HCT116 (cell line): Measurements from ENCODE around the gene CLASP1. TPM values are rescaled to one million over a fixed set of nuclear protein-coding genes. Genes with fewer than 3 reads are reported as not detected.

Source experiments
- ATAC-seq: fragments of 200-7000 bp; cut with Tn5 transposase; 2 replicates; pipeline ENCODE4 v1.9.1; 2020; ENCODE audit warnings: mild to moderate bottlenecking, moderate library complexity
- BruUV-seq: library from RNA; stranded (reverse); fragments of 400-500 nt; replicated peaks from 2 replicates; lab custom pipeline; 2021; lab: Mats Ljungman, UMichigan
- CTCF ChIA-PET: fragments of 300-600 bp; sonication (Branson Sonifier 250); formaldehyde crosslinking; loops from one replicate; lab custom pipeline; 2021; ENCODE audit warnings: antibody characterized with exemption; lab: Charles Lee
- POLR2A ChIA-PET: fragments of 300-600, 350-600 bp; sonication (Branson Sonifier 250); formaldehyde crosslinking; loops from one replicate; lab custom pipeline; 2021; ENCODE audit warnings: antibody characterized with exemption; lab: Charles Lee
- RAD21 ChIA-PET, 2 experiments: fragments of 300-600 bp; sonication (Branson Sonifier 250); formaldehyde crosslinking; loops; one replicate each; lab custom pipeline; 2023; ENCODE audit warnings: low total read pairs in 2 of 2; ENCODE audit not compliant: uncharacterized antibody in 2 of 2, unreplicated experiment in 2 of 2, low non-redundant PET in 1 of 2; lab: Charles Lee
- DNase-seq: peaks from one replicate; pipeline ENCODE4 v3.0.0-alpha.2; 2010; ENCODE audit warnings: low read depth, low spot score
- H2AFZ ChIP-seq: fragments of 200-600 bp; shearing (Covaris generic), sonication (generic); 2 replicates; pipeline ENCODE4 v1.6.1; 2017; ENCODE audit warnings: low read depth, mixed run types, mixed read lengths, antibody characterized with exemption, low read length; ENCODE audit not compliant: poor library complexity, severe bottlenecking
- H3K27ac ChIP-seq: 2 replicates; pipeline ENCODE4 v1.5.1; 2012; ENCODE audit warnings: low read depth, low read length
- H3K27me3 ChIP-seq: fragments of 200-600 bp; sonication (generic); 2 replicates; pipeline ENCODE4 v1.6.1; 2016; ENCODE audit warnings: mixed run types, low read length, mixed read lengths; ENCODE audit not compliant: insufficient read depth
- H3K36me3 ChIP-seq, 2 experiments: fragments of 200-500 bp in 1 of 2; fragments of 200-600 bp in 1 of 2; sonication (Bioruptor generic) in 1 of 2; sonication (generic) in 1 of 2; 2 replicates each; pipeline versions ENCODE4 v1.5.1 to v1.6.1; 2014 to 2016; ENCODE audit warnings: low read length in 2 of 2, inconsistent platforms in 1 of 2, mixed read lengths in 1 of 2, mixed run types in 1 of 2; ENCODE audit not compliant: insufficient read depth in 2 of 2, control insufficient read depth in 1 of 2
- H3K4me1 ChIP-seq, 2 experiments: fragments of 200-600 bp in 1 of 2; sonication (generic) in 1 of 2; 2 replicates each; pipeline versions ENCODE4 v1.5.1 to v1.6.1; 2012 to 2017; ENCODE audit warnings: low read length in 2 of 2, inconsistent platforms in 1 of 2, mild to moderate bottlenecking in 1 of 2, mixed read lengths in 1 of 2, mixed run types in 1 of 2, moderate library complexity in 1 of 2; ENCODE audit not compliant: insufficient read depth in 2 of 2, control insufficient read depth in 1 of 2
- H3K4me2 ChIP-seq: fragments of 200-600 bp; sonication (generic); 2 replicates; pipeline ENCODE4 v1.6.1; 2017; ENCODE audit warnings: mixed run types, low read length, mixed read lengths
- H3K4me3 ChIP-seq, 2 experiments: fragments of 200-600 bp in 1 of 2; sonication (generic) in 1 of 2; replicated peaks in 1 of 2; 2 replicates each; pipeline ENCODE4 v1.5.1; 2011 to 2016; ENCODE audit warnings: low read length in 2 of 2, control low read depth in 1 of 2, low read depth in 1 of 2, mild to moderate bottlenecking in 1 of 2, mixed read lengths in 1 of 2, mixed run types in 1 of 2
- H3K79me2 ChIP-seq: fragments of 200-600 bp; sonication (generic); 2 replicates; pipeline ENCODE4 v1.6.1; 2017; ENCODE audit warnings: mild to moderate bottlenecking, mixed run types, low read length, moderate library complexity, mixed read lengths; ENCODE audit not compliant: insufficient read depth
- H3K9ac ChIP-seq: fragments of 200-600 bp; sonication (generic); 2 replicates; pipeline ENCODE4 v1.6.1; 2016; ENCODE audit warnings: low read length, mixed read lengths
- H3K9me2 ChIP-seq: fragments of 200-600 bp; sonication (generic), shearing (Covaris generic); 2 replicates; pipeline ENCODE4 v1.6.1; 2017; ENCODE audit warnings: mixed run types, mild to moderate bottlenecking, moderate library complexity; ENCODE audit not compliant: insufficient read depth
- H3K9me3 ChIP-seq, 2 experiments: fragments of 200-500 bp in 1 of 2; fragments of 200-600 bp in 1 of 2; sonication (Bioruptor generic) in 1 of 2; sonication (generic) in 1 of 2; 2 replicates each; pipeline ENCODE4 v1.6.1; 2014 to 2017; ENCODE audit warnings: low read length in 2 of 2, mixed read lengths in 2 of 2, inconsistent platforms in 1 of 2, low read depth in 1 of 2, mild to moderate bottlenecking in 1 of 2, mixed run types in 1 of 2, moderate library complexity in 1 of 2; ENCODE audit not compliant: control insufficient read depth in 1 of 2, insufficient read depth in 1 of 2
- H4K20me1 ChIP-seq: fragments of 200-600 bp; sonication (generic), shearing (Covaris generic); 2 replicates; pipeline ENCODE4 v1.6.1; 2017; ENCODE audit warnings: mixed run types, mild to moderate bottlenecking, moderate library complexity; ENCODE audit not compliant: insufficient read depth
- CBX3 ChIP-seq: IDR thresholded peaks from 2 replicates; pipeline ENCODE4 v1.6.1; 2012; ENCODE audit warnings: low read depth
- ELF1 ChIP-seq: IDR thresholded peaks from 2 replicates; pipeline ENCODE4 v1.6.1; 2012; ENCODE audit warnings: low read depth, borderline replicate concordance
- EZH2 ChIP-seq: fragments of 200-600 bp; sonication (generic); IDR thresholded peaks from 2 replicates; pipeline ENCODE4 v1.6.1; 2017; ENCODE audit warnings: antibody characterized with exemption, mixed run types
- EZH2phosphoT487 ChIP-seq: fragments of 200-600 bp; IDR thresholded peaks from 2 replicates; pipeline ENCODE4 v1.6.1; 2018; ENCODE audit warnings: antibody characterized with exemption, borderline replicate concordance
- FOSL1 ChIP-seq: IDR thresholded peaks from 2 replicates; pipeline ENCODE4 v1.6.1; 2012; ENCODE audit warnings: low read depth
- JUND ChIP-seq: IDR thresholded peaks from 2 replicates; pipeline ENCODE4 v1.6.1; 2012
- POLR2A ChIP-seq: IDR thresholded peaks from 2 replicates; pipeline ENCODE4 v1.7.0; 2011; ENCODE audit warnings: borderline replicate concordance; ENCODE audit not compliant: insufficient read depth, insufficient read length; ENCODE audit errors: extremely low read depth
- SP1 ChIP-seq: IDR thresholded peaks from 2 replicates; pipeline ENCODE4 v1.6.1; 2012; ENCODE audit warnings: low read depth
- YY1 ChIP-seq: IDR thresholded peaks from 2 replicates; pipeline ENCODE4 v1.6.1; 2011; ENCODE audit warnings: low read length, low read depth, moderate library complexity, mild to moderate bottlenecking; ENCODE audit not compliant: insufficient replicate concordance; ENCODE audit errors: extremely low read depth
- intact Hi-C: fragments of 100-400 bp; cut with micrococcal nuclease; formaldehyde crosslinking; loops from 2 replicates; pipeline ENCODE4 v1.10.0; 2022
- total RNA-seq: library from RNA; stranded (reverse); gene quantifications from one replicate; pipeline ENCODE4 v1.2.1, GENCODE V29; 2021; ENCODE audit not compliant: unreplicated experiment
- TF ChIP-seq, protein P1 (sequence below): IDR thresholded peaks from 2 replicates; pipeline ENCODE4 v1.6.1; 2011; ENCODE audit warnings: mild to moderate bottlenecking, low read length, moderate library complexity; ENCODE audit not compliant: insufficient replicate concordance; ENCODE audit errors: extremely low read depth
- TF ChIP-seq, protein P2 (sequence below): IDR thresholded peaks from 2 replicates; pipeline ENCODE4 v1.6.1; 2012
- TF ChIP-seq, protein P3 (sequence below): IDR thresholded peaks from 2 replicates; pipeline ENCODE4 v1.6.1; 2012; ENCODE audit warnings: low read depth

Gene CLASP1
- total RNA-seq, 1 experiment from 2014 or later = 41.9 TPM

DNA sequence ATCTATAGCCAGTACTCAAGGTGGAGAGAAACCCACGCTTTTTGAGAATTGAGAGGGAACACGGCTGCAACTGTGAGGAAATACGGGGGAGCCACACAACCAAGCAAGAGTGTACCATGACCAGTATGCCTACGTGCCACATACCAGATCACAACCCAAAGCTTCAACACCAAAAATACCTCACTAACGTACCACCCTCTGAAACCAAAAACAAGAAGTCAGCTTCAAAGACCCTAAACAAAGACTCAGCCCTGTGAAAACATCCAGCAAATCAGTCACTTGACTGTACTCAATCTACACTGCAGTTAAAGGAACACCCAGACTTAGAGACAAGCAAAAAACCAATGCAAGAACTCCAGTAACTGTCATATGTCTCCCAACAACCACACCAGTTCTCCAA is 101.6 kb downstream of the CLASP1 start:
- TF ChIP-seq, protein P1, sequence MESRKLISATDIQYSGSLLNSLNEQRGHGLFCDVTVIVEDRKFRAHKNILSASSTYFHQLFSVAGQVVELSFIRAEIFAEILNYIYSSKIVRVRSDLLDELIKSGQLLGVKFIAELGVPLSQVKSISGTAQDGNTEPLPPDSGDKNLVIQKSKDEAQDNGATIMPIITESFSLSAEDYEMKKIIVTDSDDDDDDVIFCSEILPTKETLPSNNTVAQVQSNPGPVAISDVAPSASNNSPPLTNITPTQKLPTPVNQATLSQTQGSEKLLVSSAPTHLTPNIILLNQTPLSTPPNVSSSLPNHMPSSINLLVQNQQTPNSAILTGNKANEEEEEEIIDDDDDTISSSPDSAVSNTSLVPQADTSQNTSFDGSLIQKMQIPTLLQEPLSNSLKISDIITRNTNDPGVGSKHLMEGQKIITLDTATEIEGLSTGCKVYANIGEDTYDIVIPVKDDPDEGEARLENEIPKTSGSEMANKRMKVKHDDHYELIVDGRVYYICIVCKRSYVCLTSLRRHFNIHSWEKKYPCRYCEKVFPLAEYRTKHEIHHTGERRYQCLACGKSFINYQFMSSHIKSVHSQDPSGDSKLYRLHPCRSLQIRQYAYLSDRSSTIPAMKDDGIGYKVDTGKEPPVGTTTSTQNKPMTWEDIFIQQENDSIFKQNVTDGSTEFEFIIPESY = no peak
- TF ChIP-seq FOSL1 (no peak), POLR2A (no peak), ELF1 (no peak), JUND (no peak), CBX3 (no peak), SP1 (no peak), YY1 (no peak), EZH2phosphoT487 (no peak), EZH2 (no peak)
- TF ChIP-seq, protein P2, sequence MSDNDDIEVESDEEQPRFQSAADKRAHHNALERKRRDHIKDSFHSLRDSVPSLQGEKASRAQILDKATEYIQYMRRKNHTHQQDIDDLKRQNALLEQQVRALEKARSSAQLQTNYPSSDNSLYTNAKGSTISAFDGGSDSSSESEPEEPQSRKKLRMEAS = no peak
- TF ChIP-seq, protein P3, sequence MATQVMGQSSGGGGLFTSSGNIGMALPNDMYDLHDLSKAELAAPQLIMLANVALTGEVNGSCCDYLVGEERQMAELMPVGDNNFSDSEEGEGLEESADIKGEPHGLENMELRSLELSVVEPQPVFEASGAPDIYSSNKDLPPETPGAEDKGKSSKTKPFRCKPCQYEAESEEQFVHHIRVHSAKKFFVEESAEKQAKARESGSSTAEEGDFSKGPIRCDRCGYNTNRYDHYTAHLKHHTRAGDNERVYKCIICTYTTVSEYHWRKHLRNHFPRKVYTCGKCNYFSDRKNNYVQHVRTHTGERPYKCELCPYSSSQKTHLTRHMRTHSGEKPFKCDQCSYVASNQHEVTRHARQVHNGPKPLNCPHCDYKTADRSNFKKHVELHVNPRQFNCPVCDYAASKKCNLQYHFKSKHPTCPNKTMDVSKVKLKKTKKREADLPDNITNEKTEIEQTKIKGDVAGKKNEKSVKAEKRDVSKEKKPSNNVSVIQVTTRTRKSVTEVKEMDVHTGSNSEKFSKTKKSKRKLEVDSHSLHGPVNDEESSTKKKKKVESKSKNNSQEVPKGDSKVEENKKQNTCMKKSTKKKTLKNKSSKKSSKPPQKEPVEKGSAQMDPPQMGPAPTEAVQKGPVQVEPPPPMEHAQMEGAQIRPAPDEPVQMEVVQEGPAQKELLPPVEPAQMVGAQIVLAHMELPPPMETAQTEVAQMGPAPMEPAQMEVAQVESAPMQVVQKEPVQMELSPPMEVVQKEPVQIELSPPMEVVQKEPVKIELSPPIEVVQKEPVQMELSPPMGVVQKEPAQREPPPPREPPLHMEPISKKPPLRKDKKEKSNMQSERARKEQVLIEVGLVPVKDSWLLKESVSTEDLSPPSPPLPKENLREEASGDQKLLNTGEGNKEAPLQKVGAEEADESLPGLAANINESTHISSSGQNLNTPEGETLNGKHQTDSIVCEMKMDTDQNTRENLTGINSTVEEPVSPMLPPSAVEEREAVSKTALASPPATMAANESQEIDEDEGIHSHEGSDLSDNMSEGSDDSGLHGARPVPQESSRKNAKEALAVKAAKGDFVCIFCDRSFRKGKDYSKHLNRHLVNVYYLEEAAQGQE = no peak
- ATAC-seq = no peak
- POLR2A ChIA-PET = interaction anchor here (1.5 kb wide), 1 partner anchor 17 kb away, joined by 4 read pairs; the partner anchor contains the start of gene RNU4ATAC
- Histone ChIP-seq H3K4me2 (no peak overlapping the region), H3K27me3 (no peaks in the 10 kb centered on the region), H3K79me2 (peaks cover 52% of the 10 kb centered on the region), H3K9me2 (no peaks in the 10 kb centered on the region), H3K4me1 (no peaks in the 10 kb centered on the region), H3K4me3 (no peak overlapping the region), H2AFZ (no peak overlapping the region), H3K27ac (no peak overlapping the region), H3K36me3 (no peaks in the 10 kb centered on the region), H3K9me3 (no peaks in the 10 kb centered on the region), H4K20me1 (0 out of 2 replicates have a peak, but pooled peaks cover 3% of the 10 kb centered on the region), H3K9ac (no peak overlapping the region)
- no peak for DNase-seq
- intact Hi-C loops = no loop called here
- CTCF ChIA-PET = no interaction called here
- no TSS peak for BruUV-seq
- RAD21 ChIA-PET = no interaction called here
